ENCODE results near the gene DEFB124. TPM values are rescaled to one million over a fixed set of nuclear protein-coding genes. Genes with fewer than 3 reads are reported as not detected.
A peak's percentile ranks its signal among the peaks of the same experiment; 100 is the strongest.
"Not testable (repeated sequence)": the region's sequence is repeated elsewhere in the genome, so short reads cannot be mapped to it uniquely, and the experiment has no call there.

Gene DEFB124, protein sequence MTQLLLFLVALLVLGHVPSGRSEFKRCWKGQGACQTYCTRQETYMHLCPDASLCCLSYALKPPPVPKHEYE
- total RNA-seq, result not detected

DNA sequence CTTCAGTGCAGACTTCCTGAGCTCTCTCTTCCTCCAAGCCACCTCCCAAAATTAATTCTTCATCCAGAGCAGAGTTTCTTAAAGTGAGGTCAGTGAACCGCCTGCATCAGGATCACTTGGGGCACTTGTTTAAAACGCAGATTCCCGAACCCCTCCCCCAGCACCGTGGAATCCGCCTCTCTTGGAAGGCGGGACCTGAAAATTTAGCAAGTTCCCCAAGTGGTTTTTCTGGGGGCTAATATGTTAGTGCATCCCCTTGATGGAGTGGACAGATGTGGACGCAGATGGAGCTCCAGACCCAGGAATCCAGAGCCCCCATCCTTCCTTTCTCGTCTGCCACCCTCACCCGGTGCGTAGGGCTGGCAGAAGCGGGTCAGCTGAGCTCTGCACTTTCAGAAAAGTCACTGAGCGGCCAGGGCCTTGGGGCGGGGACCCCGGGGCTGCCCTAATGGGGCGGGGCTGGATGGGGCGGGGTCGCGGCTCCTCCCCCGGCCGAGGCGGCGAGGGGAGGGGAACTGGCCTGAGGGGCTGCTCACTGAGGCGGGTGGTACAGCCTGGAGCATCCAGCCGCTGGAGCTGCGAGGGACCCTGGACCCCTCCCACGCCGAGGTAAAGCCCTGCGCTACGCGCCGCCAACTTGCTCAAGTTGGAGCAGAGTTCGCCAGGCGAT, at the start of gene DEFB124, which contains the start of gene REM1:
DEFB124 (minus strand) TSS at position 370 of the 670 bp plus-strand sequence. CDS start 2,114 bp downstream, outside the sequence.
REM1 (plus strand) TSS at position 531 of the 670 bp plus-strand sequence. CDS start 1,158 bp downstream, outside the sequence.
- DNase-seq, result no peak
- POLR2A ChIA-PET, result no interaction called here
- Mint-ChIP-seq H3K9me3 (no peaks in the 10 kb centered on the region), H3K36me3 (ENCODE audit: low read depth) (no peaks in the 10 kb centered on the region), H3K4me1 (no peaks in the 10 kb centered on the region), H3K27ac (no peak within 1 kb of the TSS), H3K27me3 (peaks cover 27% of the 10 kb centered on the region), H3K4me3 (no peak within 1 kb of the TSS)
- CTCF ChIA-PET, result interaction anchor here (0.7 to 0.9 kb wide), 2 partner anchors 8 to 28 kb away, joined by 3 to 4 read pairs; no protein-coding TSS in a partner anchor

DNA sequence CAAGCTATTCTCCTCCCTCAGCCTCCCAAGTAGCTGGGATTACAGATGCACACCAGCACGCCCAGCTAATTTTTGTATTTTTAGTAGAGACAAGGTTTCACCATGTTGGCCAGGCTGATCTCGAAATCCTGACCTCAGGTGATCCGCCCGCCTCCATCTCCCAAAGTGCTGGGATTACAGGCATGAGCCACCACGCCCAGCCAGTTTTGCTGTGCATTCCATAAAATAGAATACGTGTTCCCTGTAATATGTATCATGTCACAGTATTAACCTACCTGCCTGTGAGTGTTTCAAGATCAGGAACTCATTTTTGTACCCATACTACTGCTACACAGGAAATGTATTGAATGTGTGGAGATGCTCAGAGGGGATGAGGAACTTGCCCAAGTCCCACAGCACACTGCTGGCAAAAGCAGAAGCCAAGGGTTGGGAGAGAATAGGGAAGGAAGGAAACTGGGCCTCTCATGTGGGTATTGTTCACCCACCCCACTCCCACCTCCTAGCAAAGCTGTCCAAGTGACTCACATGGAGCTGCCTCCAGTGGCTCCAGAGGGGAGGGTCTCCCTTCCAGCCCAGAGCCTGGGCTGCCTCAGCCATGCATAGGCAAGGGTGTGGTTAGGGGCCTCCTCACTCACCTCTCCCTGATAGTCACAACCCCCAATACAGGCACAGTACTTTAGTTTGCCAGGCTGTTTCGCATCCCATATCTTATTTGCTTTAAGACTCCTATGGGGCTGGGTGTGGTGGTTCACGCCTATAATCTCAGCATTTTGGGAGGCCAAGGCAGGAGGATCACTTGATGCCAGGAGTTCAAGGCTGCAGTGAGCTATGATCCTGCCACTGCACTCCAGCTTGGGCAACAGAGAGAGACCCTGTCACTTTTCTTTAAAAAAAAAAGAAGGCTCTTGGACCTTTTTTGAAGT, 48.7 kb upstream of the DEFB124 start:
- ChIA-PET CTCF (interaction anchor here (1.1 kb wide), 1 partner anchor 20 kb away, joined by 3 read pairs; no protein-coding TSS in a partner anchor), POLR2A (no interaction called here)
- DNase-seq, result no peak
- H3K27me3 Mint-ChIP-seq, result no peaks in the 10 kb centered on the region
- H3K4me3 Mint-ChIP-seq, result no peak overlapping the region
- no peaks in the 10 kb centered on the region for H3K9me3 Mint-ChIP-seq
- peaks cover 36% of the 10 kb centered on the region for H3K4me1 Mint-ChIP-seq
- H3K36me3 Mint-ChIP-seq (ENCODE audit: low read depth), result peaks cover 55% of the 10 kb centered on the region
- no peak overlapping the region for H3K27ac Mint-ChIP-seq

DNA sequence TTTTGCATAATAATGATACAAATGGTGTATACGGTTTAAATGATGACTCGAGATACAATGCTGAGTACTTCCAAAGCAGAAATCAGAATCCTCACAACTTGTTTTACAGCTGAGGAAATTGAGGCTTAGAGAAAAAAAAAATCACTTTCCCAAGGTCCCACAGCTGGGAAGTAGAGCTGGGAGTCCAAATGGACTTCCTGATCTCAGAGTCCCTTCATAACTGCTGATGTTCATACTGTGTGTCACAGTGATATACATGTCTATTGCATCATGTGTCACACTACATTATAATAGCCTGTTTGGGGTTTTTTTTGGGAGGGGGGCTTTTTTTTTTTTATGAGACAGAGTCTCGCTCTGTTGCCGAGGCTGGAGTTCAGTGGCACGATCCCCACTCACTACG, 47.8 kb upstream of the DEFB124 start:
- CTCF ChIA-PET, result interaction anchor here (0.9 to 1.3 kb wide), 2 partner anchors 10 to 90 kb away, joined by 3 read pairs; no protein-coding TSS in a partner anchor
- no peaks in the 10 kb centered on the region for H3K9me3 Mint-ChIP-seq
- DNase-seq, result no peak
- POLR2A ChIA-PET, result no interaction called here
- H3K4me3 Mint-ChIP-seq, result no peak overlapping the region
- no peaks in the 10 kb centered on the region for H3K27me3 Mint-ChIP-seq
- peaks cover 36% of the 10 kb centered on the region for H3K4me1 Mint-ChIP-seq
- H3K36me3 Mint-ChIP-seq (ENCODE audit: low read depth), result peaks cover 49% of the 10 kb centered on the region
- H3K27ac Mint-ChIP-seq, result no peak overlapping the region

DNA sequence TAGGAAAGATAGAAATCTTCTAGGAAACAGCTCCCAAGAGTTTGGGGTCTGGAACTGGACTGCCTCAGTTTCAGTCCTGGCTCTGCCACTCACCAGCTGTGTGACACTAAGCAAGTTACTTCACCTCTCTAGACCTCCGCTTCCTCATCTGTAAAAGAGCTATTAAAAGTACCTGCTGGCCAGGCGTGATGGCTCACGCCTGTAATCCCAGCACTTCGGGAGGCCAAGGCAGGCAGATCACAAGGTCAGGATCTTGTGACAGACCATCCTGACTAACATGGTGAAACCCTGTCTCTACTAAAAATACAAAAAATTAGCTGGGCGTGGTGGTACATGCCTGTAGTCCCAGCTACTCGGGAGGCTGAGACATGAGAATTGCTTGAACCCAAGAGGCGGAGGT, 46.3 kb upstream of the DEFB124 start:
- DNase-seq, H3K9me3 Mint-ChIP-seq, H3K27ac Mint-ChIP-seq, H3K27me3 Mint-ChIP-seq, H3K4me3 Mint-ChIP-seq: not testable (repeated sequence)
- ChIA-PET POLR2A (interaction anchor here (1.3 to 1.4 kb wide), 2 partner anchors 21 to 25 kb away, joined by 4 to 6 read pairs; a partner anchor contains a TSS), CTCF (interaction anchor here (1.2 to 2.0 kb wide), 3 partner anchors 18 to 91 kb away, joined by 3 to 12 read pairs (median 7); no protein-coding TSS in a partner anchor)
- Mint-ChIP-seq H3K36me3 (ENCODE audit: low read depth) (peaks cover 36% of the 10 kb centered on the region), H3K4me1 (peaks cover 36% of the 10 kb centered on the region)

DNA sequence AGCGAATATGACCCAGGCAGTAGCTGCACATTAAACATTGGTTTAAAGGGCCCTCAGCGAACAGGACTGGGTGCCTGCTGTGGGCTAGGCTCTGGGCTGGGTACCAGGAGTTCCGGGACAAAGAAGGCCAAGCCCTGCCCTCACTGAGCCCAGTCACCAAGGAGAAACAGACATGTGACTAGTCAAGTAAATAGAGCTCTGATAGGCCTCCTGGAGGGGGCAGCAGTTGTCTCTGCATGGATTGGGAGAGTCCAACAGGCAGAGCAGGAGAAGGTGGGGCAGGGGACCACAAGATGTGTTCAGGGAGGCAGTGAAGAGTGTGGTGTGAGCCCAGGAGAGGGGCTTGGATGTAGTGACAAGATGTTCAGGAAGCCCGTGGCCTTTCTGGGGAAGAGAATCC, 42.4 kb upstream of the DEFB124 start:
- Mint-ChIP-seq H3K4me3 (no peak overlapping the region), H3K27ac (no peak overlapping the region), H3K36me3 (ENCODE audit: low read depth) (peaks cover 24% of the 10 kb centered on the region), H3K9me3 (no peaks in the 10 kb centered on the region), H3K4me1 (peaks cover 29% of the 10 kb centered on the region), H3K27me3 (no peaks in the 10 kb centered on the region)
- DNase-seq, result no peak
- ChIA-PET CTCF (no interaction called here), POLR2A (interaction anchor here (0.9 to 1.5 kb wide), 2 partner anchors 21 to 45 kb away, joined by 3 read pairs; no protein-coding TSS in a partner anchor)

DNA sequence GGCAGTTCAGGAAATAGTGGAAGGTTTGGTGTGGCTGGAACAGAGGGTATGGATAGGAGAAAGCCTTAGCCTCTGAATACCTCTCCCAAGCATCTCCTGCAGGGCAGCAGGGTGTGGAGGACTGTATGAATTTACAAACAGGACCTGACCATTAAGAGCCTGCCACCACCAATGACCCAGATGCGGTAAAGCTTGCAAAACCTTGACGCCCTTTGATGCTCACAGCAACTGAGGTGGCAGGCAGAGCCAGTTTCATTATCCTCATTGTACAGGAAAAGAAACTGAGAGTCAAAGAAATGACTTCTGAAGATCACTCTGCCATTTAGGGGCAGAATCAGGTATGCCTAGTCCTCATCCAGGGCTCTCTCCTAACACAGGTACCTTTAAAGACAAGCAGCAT, 41.7 kb upstream of the DEFB124 start:
- ChIA-PET CTCF (interaction anchor here (1.1 kb wide), 1 partner anchor 96 kb away, joined by 8 read pairs; no protein-coding TSS in a partner anchor), POLR2A (interaction anchor here (0.9 to 1.7 kb wide), 5 partner anchors 28 to 88 kb away, joined by 3 to 6 read pairs (median 5); partner anchors contain the start of gene ID1)
- Mint-ChIP-seq H3K27ac (no peak overlapping the region), H3K4me1 (peaks cover 24% of the 10 kb centered on the region), H3K4me3 (no peak overlapping the region), H3K36me3 (ENCODE audit: low read depth) (peaks cover 21% of the 10 kb centered on the region), H3K9me3 (no peaks in the 10 kb centered on the region), H3K27me3 (no peaks in the 10 kb centered on the region)
- peak; percentile 53 for DNase-seq

DNA sequence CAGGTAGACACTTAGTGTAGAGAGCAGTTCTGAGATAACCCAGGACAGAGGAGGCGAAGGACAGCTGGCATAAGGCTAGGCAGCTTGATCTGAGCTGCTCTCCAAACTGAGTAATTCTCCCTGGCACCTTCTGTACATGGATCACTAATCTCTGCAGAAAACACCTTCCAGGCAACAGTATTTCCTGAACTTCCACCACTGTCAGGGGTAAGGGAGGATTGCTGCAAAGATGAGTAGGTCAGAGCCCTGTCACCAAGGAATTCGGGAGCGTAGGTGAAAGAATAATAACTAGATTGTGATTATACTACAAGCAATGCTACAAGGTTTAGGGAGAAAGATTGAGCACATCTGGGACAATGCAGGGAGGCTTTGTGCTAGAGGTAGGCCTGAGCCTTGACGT, 41.2 kb upstream of the DEFB124 start:
- Mint-ChIP-seq H3K36me3 (ENCODE audit: low read depth) (peaks cover 19% of the 10 kb centered on the region), H3K27ac (no peak overlapping the region), H3K27me3 (no peaks in the 10 kb centered on the region), H3K9me3 (no peaks in the 10 kb centered on the region), H3K4me1 (peaks cover 22% of the 10 kb centered on the region), H3K4me3 (no peak overlapping the region)
- CTCF ChIA-PET, result interaction anchor here (0.6 to 1.2 kb wide), 3 partner anchors 13 to 96 kb away, joined by 3 to 8 read pairs (median 3); no protein-coding TSS in a partner anchor
- POLR2A ChIA-PET, result interaction anchor here (0.9 to 1.7 kb wide), 7 partner anchors 29 to 159 kb away, joined by 3 to 6 read pairs (median 4); partner anchors contain the start of gene ID1
- DNase-seq, result no peak

DNA sequence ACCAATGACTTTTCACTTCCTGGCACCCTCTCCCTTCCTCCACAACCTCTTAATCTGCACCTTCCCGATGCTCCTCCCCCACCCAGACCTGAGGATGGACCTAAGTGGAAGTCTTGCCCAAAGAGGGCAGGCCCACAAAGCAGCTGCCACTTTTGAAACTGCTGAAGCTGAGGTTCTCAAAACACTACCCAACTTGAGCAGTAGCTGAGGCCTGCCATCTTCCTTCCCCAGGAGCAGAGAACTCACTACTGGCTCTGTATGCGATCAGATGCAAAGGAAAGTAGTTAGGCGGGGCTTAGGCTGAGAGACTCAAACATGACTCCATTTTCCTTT, 40.8 kb upstream of the DEFB124 start:
- H3K27me3 Mint-ChIP-seq, result no peaks in the 10 kb centered on the region
- peaks cover 15% of the 10 kb centered on the region for H3K36me3 Mint-ChIP-seq (ENCODE audit: low read depth)
- ChIA-PET CTCF (interaction anchor here (0.6 to 1.2 kb wide), 3 partner anchors 12 to 97 kb away, joined by 3 to 8 read pairs (median 3); no protein-coding TSS in a partner anchor), POLR2A (interaction anchor here (1.0 to 1.7 kb wide), 6 partner anchors 29 to 159 kb away, joined by 3 to 6 read pairs (median 4); partner anchors contain the start of gene ID1)
- H3K4me1 Mint-ChIP-seq, result peaks cover 19% of the 10 kb centered on the region
- H3K9me3 Mint-ChIP-seq, result no peaks in the 10 kb centered on the region
- H3K4me3 Mint-ChIP-seq, result no peak overlapping the region
- no peak overlapping the region for H3K27ac Mint-ChIP-seq
- DNase-seq, result peak; percentile 57

DNA sequence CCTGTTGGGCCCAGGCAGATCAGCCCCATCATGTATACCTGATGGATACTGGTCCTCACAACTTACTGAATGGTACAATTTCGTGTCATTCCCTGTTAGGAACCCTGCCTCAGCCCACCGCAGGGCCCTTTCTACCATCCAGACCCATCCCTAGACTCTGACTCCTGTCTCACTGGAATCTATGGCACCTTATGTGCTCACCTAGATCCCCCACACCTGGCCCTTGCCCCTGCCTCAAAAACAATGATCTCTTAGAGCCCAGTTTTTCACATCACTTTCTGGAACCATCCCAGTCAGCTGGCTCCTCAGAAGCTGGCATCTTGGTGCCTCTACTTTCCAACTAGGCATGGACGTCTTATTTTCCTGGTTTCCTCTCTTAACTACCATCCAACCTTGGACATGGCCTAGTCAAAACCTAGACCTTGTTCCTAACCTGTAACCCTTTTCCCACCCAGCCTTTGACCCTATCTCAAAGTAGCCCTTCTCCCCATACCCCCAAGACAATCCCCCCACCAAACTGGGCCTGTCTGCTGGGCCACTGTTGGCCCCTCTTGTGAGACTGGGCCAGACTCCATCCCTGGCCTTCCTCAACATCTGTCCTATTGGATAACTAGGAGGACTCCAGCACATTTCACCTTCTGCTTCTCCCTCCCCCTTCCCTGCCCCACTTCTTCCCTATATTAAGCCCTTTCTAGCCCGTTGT, 40.3 kb upstream of the DEFB124 start:
- no peak overlapping the region for H3K4me3 Mint-ChIP-seq
- no peaks in the 10 kb centered on the region for H3K27me3 Mint-ChIP-seq
- POLR2A ChIA-PET, result interaction anchor here (1.0 to 1.7 kb wide), 4 partner anchors 30 to 160 kb away, joined by 3 to 5 read pairs (median 4); a partner anchor contains a TSS
- no peaks in the 10 kb centered on the region for H3K9me3 Mint-ChIP-seq
- CTCF ChIA-PET, result interaction anchor here (1.1 to 1.2 kb wide), 3 partner anchors 12 to 97 kb away, joined by 3 to 8 read pairs (median 3); no protein-coding TSS in a partner anchor
- DNase-seq, result peak; percentile 18
- H3K4me1 Mint-ChIP-seq, result peaks cover 14% of the 10 kb centered on the region
- H3K27ac Mint-ChIP-seq, result no peak overlapping the region
- peaks cover 10% of the 10 kb centered on the region for H3K36me3 Mint-ChIP-seq (ENCODE audit: low read depth)

DNA sequence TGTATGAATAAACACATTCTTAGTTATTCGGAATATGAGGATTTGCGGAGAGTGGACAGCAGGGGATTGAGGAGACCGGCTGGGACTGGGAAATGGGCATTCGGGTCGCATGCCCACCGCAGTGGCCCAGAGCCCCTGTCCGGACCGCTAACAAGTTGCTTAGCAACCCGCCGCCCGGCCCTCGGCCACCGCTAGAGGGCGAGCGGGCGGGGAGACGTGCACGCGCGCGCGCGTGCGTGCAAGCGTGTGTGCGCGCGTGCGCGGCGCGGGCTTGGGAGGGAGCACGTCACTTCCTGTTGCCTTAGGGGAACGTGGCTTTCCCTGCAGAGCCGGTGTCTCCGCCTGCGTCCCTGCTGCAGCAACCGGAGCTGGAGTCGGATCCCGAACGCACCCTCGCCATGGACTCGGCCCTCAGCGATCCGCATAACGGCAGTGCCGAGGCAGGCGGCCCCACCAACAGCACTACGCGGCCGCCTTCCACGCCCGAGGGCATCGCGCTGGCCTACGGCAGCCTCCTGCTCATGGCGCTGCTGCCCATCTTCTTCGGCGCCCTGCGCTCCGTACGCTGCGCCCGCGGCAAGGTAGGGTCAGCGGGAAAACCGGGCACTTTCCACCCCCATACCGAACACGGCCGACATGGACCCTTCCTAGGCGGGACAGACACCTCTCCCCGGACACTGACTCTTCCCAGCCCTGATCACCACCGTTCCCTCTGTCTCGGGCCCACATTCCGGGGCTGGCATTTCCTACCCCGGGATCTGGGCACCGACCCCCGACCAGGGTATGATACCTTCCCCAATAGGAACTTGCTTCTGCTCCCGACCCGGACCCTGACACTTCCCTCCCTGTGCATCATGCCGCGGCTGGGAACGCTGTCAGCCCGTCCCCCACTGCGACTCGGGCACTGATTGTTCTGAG, 39.5 kb upstream of the DEFB124 start, which contains the start of gene HM13:
HM13 (plus strand) TSS at position 289 of the 918 bp plus-strand sequence; CDS start at position 399, 110 bp downstream.
- H3K36me3 Mint-ChIP-seq (ENCODE audit: low read depth), result peaks cover 3% of the 10 kb centered on the region
- H3K4me3 Mint-ChIP-seq, result no peak within 1 kb of the TSS
- peak; percentile 89 for DNase-seq
- peak within 1 kb of the TSS; percentile 5 for H3K27ac Mint-ChIP-seq
- no peaks in the 10 kb centered on the region for H3K9me3 Mint-ChIP-seq
- peaks cover 9% of the 10 kb centered on the region for H3K4me1 Mint-ChIP-seq
- ChIA-PET CTCF (interaction anchor here (0.8 to 1.1 kb wide), 3 partner anchors 55 to 98 kb away, joined by 3 read pairs; no protein-coding TSS in a partner anchor), POLR2A (interaction anchor here (0.6 to 1.4 kb wide), 3 partner anchors 27 to 60 kb away, joined by 3 to 5 read pairs (median 4); a partner anchor contains a TSS)
- no peaks in the 10 kb centered on the region for H3K27me3 Mint-ChIP-seq
